Stomach (tissue), 9 donors: ENCODE results near the gene CD38. TPM values are rescaled to one million over a fixed set of nuclear protein-coding genes. Genes with fewer than 3 reads are reported as not detected.

Experiments used
- DNase-seq, 2 donors: peaks; one replicate each; pipeline versions ENCODE4 v3.0.0 to v3.0.0-alpha.2; 2013 to 2019
- H3K27ac ChIP-seq, 5 donors: fragments of 200-600 bp in 4 of 5; sonication (generic) in 4 of 5; one replicate each; pipeline ENCODE4 v1.5.1; 2013 to 2019; ENCODE audit warnings: mild to moderate bottlenecking in 1 of 5, moderate library complexity in 1 of 5
- H3K27me3 ChIP-seq, 3 donors: fragments of 200-600 bp; sonication (generic); one replicate each; pipeline ENCODE4 v1.5.1; 2017 to 2019; ENCODE audit warnings: mixed run types in 1 of 3
- H3K36me3 ChIP-seq, 4 donors: fragments of 200-600 bp; sonication (generic); 1 replicate in 3 of 4; 2 replicates in 1 of 4; pipeline ENCODE4 v1.5.1; 2016 to 2019
- H3K4me1 ChIP-seq, 4 donors: fragments of 200-600 bp; sonication (generic); one replicate each; pipeline ENCODE4 v1.5.1; 2016 to 2019
- H3K4me3 ChIP-seq, 4 donors: fragments of 200-600 bp; sonication (generic) in 3 of 4; one replicate each; pipeline ENCODE4 v1.5.1; 2016 to 2019; ENCODE audit warnings: mild to moderate bottlenecking in 1 of 4
- H3K9me3 ChIP-seq, 4 donors: fragments of 200-600 bp; sonication (generic); one replicate each; pipeline ENCODE4 v1.5.1; 2016 to 2019
- EP300 ChIP-seq: sonication (generic); formaldehyde crosslinking; IDR thresholded peaks from one replicate; pipeline ENCODE4 v1.6.1; 2017; ENCODE audit warnings: antibody characterized with exemption
- POLR2A ChIP-seq, 4 donors: fragments of 450-650 bp; IDR thresholded peaks; one replicate each; pipeline ENCODE4 v1.6.1; 2016; ENCODE audit warnings: antibody characterized with exemption in 4 of 4, control low read depth in 2 of 4, mild to moderate bottlenecking in 1 of 4, moderate library complexity in 1 of 4
- POLR2AphosphoS5 ChIP-seq, 3 donors: sonication (generic); formaldehyde crosslinking; IDR thresholded peaks; one replicate each; pipeline ENCODE4 v1.6.1; 2016; ENCODE audit warnings: antibody characterized with exemption in 3 of 3
- WGBS, 5 donors: extraction: QIAGEN DNeasy Blood & Tissue Kit in 3 of 5; methylation state at CpG; one replicate each; pipeline versions ENCODE4 v1.1.5 to v1.1.7; 2013 to 2018; 5-methylcytosine and 5-hydroxymethylcytosine counted together
- intact Hi-C: fragments of 100-400 bp; cut with DNase I; formaldehyde crosslinking; loops from one replicate; pipeline ENCODE4 v1.15.1; 2023; ENCODE audit warnings: low total_unique reads
- polyA plus RNA-seq, 3 donors: library from polyadenylated mRNA; stranded (reverse); fragments of 200-250 nt; gene quantifications; one replicate each; pipeline ENCODE4 v1.2.3, GENCODE V29; 2013
- total RNA-seq, 5 donors: library from RNA; depleted of rRNA; stranded (reverse); fragments of >200 nt; gene quantifications; one replicate each; pipeline versions ENCODE4 v1.1.0 to v1.2.3, GENCODE V29; 2014 to 2016
- TF ChIP-seq, protein P1 (sequence below), 7 experiments: fragments of 450-650 bp in 4 of 7; fragments of 200-600 bp in 3 of 7; sonication (generic) in 3 of 7; IDR thresholded peaks; one replicate each; pipeline ENCODE4 v1.5.1; 2016 to 2019; ENCODE audit warnings: antibody characterized with exemption in 7 of 7, control low read depth in 2 of 7, mild to moderate bottlenecking in 1 of 7
- donor health status: healthy with polysubstance abuse.
- donor health status: Bipolar disorder and iron deficiency.
- donor health status: healthy.

The CD38 gene
- total and polyA plus RNA-seq, 8 donors: 0.62 to 44.9 (median 2.2) TPM

GRCh38 chr4:15883610-15884243, 105.6 kb downstream of the CD38 start:
- 55 to 67% (median 65%) methylated on average over 4 of the region's 4 CpGs for WGBS, 5 donors
- intact Hi-C loops: loop anchor here (5.0 to 10.0 kb wide), 2 partner anchors 74 to 391 kb away; no protein-coding TSS in a partner anchor

DNA sequence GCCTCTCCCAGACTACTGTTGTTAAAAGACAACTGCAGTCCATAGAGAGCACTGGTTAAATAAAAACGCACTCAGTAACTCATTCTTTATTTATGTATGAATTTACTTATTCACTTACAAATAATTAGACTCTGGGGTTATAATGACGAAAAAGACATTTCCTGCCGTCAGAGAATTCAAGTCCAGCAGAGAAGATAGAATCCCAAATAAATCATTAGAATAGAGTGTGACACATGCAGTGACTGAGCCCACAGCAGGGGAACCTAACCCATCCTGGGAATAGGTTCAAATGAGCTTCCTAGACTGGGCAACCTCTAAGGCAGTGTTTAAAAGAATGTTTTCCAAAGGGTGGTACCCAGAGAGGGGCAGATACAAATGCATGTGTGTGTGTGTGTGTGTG, 106.5 kb downstream of the CD38 start:
- TF ChIP-seq EP300: no peak
- TF ChIP-seq POLR2A (IDR thresholded peaks at IDR 0.05): no peak
- WGBS, 5 donors: 62 to 79% (median 76%) methylated on average over 3 of the region's 3 CpGs
- Histone ChIP-seq H3K36me3 (no peaks in the 10 kb centered on the region), H3K27me3 (no peaks in the 10 kb centered on the region), H3K27ac (no peak overlapping the region), H3K4me1 (no peaks in the 10 kb centered on the region), H3K4me3 (no peak overlapping the region), H3K9me3 (no peaks in the 10 kb centered on the region)
- intact Hi-C loops: loop anchor here (5.0 to 10.0 kb wide), 2 partner anchors 73 to 390 kb away; no protein-coding TSS in a partner anchor
- no peak for DNase-seq

More at GRCh38 chr4:15883610-15884243, 105.6 kb downstream of the CD38 start:
- Histone ChIP-seq H3K27ac (no peak overlapping the region), H3K9me3 (no peaks in the 10 kb centered on the region), H3K27me3 (no peaks in the 10 kb centered on the region), H3K4me1 (no peaks in the 10 kb centered on the region), H3K4me3 (no peak overlapping the region), H3K36me3 (no peaks in the 10 kb centered on the region)
- TF ChIP-seq POLR2A (IDR thresholded peaks at IDR 0.05): no peak
- TF ChIP-seq EP300: no peak
- no peak for TF ChIP-seq POLR2AphosphoS5 (IDR thresholded peaks at IDR 0.05)
- TF ChIP-seq, protein P1, sequence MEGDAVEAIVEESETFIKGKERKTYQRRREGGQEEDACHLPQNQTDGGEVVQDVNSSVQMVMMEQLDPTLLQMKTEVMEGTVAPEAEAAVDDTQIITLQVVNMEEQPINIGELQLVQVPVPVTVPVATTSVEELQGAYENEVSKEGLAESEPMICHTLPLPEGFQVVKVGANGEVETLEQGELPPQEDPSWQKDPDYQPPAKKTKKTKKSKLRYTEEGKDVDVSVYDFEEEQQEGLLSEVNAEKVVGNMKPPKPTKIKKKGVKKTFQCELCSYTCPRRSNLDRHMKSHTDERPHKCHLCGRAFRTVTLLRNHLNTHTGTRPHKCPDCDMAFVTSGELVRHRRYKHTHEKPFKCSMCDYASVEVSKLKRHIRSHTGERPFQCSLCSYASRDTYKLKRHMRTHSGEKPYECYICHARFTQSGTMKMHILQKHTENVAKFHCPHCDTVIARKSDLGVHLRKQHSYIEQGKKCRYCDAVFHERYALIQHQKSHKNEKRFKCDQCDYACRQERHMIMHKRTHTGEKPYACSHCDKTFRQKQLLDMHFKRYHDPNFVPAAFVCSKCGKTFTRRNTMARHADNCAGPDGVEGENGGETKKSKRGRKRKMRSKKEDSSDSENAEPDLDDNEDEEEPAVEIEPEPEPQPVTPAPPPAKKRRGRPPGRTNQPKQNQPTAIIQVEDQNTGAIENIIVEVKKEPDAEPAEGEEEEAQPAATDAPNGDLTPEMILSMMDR (IDR thresholded peaks at IDR 0.05): no peak
- no peak for DNase-seq

DNA sequence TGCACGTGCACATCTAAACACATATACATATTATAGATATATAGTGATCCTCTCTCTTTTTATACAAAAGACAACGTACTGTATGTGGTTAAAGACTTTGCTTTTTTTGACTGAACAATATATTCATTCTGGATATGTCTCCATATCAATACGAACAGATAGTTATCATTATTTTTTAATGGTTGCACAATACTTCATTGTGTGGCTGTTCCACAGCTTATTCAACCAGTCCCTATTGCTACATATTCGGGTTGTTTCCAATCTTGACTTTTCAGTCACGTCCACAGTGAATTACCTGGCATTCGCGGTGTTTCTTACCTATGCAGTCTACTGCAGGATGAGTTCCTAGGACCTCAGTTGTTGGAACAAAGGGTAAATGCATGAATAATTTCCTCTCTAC, 107.3 kb downstream of the CD38 start:
- intact Hi-C loops: loop anchor here (10.0 kb wide), 1 partner anchor 389 kb away; no protein-coding TSS in a partner anchor
- Histone ChIP-seq H3K27me3 (no peaks in the 10 kb centered on the region), H3K9me3 (no peaks in the 10 kb centered on the region), H3K4me3 (no peak overlapping the region), H3K36me3 (no peaks in the 10 kb centered on the region), H3K4me1 (no peaks in the 10 kb centered on the region), H3K27ac (no peak overlapping the region)
- TF ChIP-seq POLR2AphosphoS5 (IDR thresholded peaks at IDR 0.05): no peak
- TF ChIP-seq, protein P1 (IDR thresholded peaks at IDR 0.05): no peak
- TF ChIP-seq POLR2A (IDR thresholded peaks at IDR 0.05): no peak
- TF ChIP-seq EP300: no peak
- 74 to 85% (median 76%) methylated on average over 7 of the region's 7 CpGs for WGBS, 5 donors
- DNase-seq: no peak

GRCh38 chr4:15888515-15888914, 110.4 kb downstream of the CD38 start:
- TF ChIP-seq POLR2AphosphoS5 (IDR thresholded peaks at IDR 0.05) (no peak), EP300 (no peak), POLR2A (IDR thresholded peaks at IDR 0.05) (no peak)
- TF ChIP-seq, protein P1 (IDR thresholded peaks at IDR 0.05): no peak
- WGBS, 5 donors: 80 to 87% (median 83%) methylated on average over 9 of the region's 9 CpGs
- intact Hi-C loops: loop anchor here (10.0 kb wide), 1 partner anchor 386 kb away; no protein-coding TSS in a partner anchor
- Histone ChIP-seq H3K27ac (no peak overlapping the region), H3K27me3 (no peaks in the 10 kb centered on the region), H3K9me3 (no peaks in the 10 kb centered on the region), H3K4me1 (no peaks in the 10 kb centered on the region), H3K4me3 (no peak overlapping the region), H3K36me3 (no peaks in the 10 kb centered on the region)
- no peak for DNase-seq
